Measurements from ENCODE around the gene TRIO. TPM values are rescaled to one million over a fixed set of nuclear protein-coding genes. Genes with fewer than 3 reads are reported as not detected.

Gene TRIO
- polyA plus RNA-seq, 1 of the 3 experiments (the other 2 are of a cell fraction) = 229 TPM

DNA sequence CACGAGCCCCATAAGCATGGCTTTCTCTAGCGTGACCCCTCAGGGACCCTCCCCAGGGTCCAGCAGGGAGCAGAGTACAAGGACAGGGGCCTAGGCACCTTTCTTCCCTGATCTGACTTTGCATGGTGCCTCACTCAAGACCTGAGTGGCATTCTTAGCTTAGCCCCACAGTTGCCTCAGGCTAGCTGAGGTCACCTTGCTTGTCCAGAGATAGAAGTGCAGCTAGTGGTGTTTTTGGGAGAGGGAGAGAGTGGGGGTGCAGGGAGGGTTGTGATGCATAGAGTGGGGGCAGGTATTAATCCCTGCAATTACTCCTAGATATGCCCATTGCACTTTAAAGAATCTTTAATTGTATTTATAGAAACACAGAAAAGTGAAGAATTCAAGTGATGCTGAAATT is 8.4 kb upstream of the TRIO start:
- Histone ChIP-seq H3K27me3 (ENCODE audit: insufficient read depth) (no peaks in the 10 kb centered on the region), H4K20me1 (ENCODE audit: insufficient read depth) (no peaks in the 10 kb centered on the region), H3K36me3 (replicated peaks in 1 of 2; ENCODE audit: control insufficient read depth in 1 of 2, insufficient read depth in 2 of 2, low read length in 1 of 2) (no peaks in the 10 kb centered on the region), H3F3A (replicated peaks; ENCODE audit: insufficient read depth) (peaks cover 4% of the 10 kb centered on the region), H3K79me2 (ENCODE audit: insufficient read depth) (no peaks in the 10 kb centered on the region), H3K9ac (no peak overlapping the region), H3K9me3 (no peaks in the 10 kb centered on the region), H3K4me3 (ENCODE audit: low read depth in 2 of 2, low read length in 1 of 2) (no peak overlapping the region), H2AFZ (ENCODE audit: low read depth) (no peak overlapping the region), H3K9me2 (no peaks in the 10 kb centered on the region), H3K4me1 (ENCODE audit: control insufficient read depth in 1 of 2, insufficient read depth in 2 of 2, low read depth in 1 of 2, low read length in 1 of 2) (no peaks in the 10 kb centered on the region), H3K4me2 (no peak overlapping the region), H3K27ac (ENCODE audit: low read depth in 2 of 2, low read length in 1 of 2) (no peak overlapping the region)
- ChIA-PET POLR2A (no interaction called here), CTCF (interaction anchor here (0.7 to 1.8 kb wide), 2 partner anchors 136 to 263 kb away, joined by 3 to 4 read pairs; no protein-coding TSS in a partner anchor)
- TF ChIP-seq FOXM1 (IDR thresholded peaks at IDR 0.05; ENCODE audit: low read depth) (no peak), POLR2AphosphoS5 (IDR thresholded peaks at IDR 0.05; ENCODE audit: low read depth, low read length) (no peak), YY1 (IDR thresholded peaks at IDR 0.05; ENCODE audit: low read depth) (no peak), RCOR1 (IDR thresholded peaks at IDR 0.05; ENCODE audit: low read length) (no peak), RAD21 (IDR thresholded peaks at IDR 0.05; ENCODE audit: low read length) (no peak), RXRA (IDR thresholded peaks at IDR 0.05; ENCODE audit: borderline replicate concordance, low read depth) (no peak)
- TF ChIP-seq, protein P1, sequence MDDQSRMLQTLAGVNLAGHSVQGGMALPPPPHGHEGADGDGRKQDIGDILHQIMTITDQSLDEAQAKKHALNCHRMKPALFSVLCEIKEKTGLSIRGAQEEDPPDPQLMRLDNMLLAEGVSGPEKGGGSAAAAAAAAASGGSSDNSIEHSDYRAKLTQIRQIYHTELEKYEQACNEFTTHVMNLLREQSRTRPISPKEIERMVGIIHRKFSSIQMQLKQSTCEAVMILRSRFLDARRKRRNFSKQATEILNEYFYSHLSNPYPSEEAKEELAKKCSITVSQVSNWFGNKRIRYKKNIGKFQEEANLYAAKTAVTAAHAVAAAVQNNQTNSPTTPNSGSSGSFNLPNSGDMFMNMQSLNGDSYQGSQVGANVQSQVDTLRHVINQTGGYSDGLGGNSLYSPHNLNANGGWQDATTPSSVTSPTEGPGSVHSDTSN (IDR thresholded peaks at IDR 0.05) = no peak
- no peak for DNase-seq
- 72% methylated on average over 2 of the region's 2 CpGs for WGBS (ENCODE audit: low lambda C conversion rate)

DNA sequence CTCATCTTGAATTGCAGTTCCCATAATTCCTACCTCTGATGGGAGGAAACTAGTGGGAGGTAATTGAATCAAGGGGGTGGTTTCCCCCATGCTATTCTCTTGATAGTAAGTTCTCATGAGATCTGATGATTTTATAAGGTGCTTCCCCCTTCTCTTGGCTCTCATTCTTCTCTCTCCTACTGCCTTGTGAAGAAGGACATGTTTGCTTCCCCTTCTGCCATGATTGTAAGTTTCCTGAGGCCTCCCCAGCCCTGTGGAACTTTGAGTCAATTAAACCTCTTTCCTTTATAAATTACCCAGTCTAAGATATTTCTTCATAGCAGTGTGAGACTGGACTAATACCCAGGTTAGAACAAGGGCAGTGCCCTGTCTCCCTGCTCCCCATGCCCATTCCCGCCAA is 7.5 kb upstream of the TRIO start:
- no peaks in the 10 kb centered on the region for H4K20me1 ChIP-seq (ENCODE audit: insufficient read depth)
- H3K9me3 ChIP-seq = no peaks in the 10 kb centered on the region
- H3K27ac ChIP-seq (ENCODE audit: low read depth in 2 of 2, low read length in 1 of 2) = no peak overlapping the region
- no peaks in the 10 kb centered on the region for H3K9me2 ChIP-seq
- peaks cover 7% of the 10 kb centered on the region for H3F3A ChIP-seq (replicated peaks; ENCODE audit: insufficient read depth)
- no peak overlapping the region for H3K4me3 ChIP-seq (ENCODE audit: low read depth in 2 of 2, low read length in 1 of 2)
- no peaks in the 10 kb centered on the region for H3K79me2 ChIP-seq (ENCODE audit: insufficient read depth)
- no peak overlapping the region for H3K4me2 ChIP-seq
- H3K9ac ChIP-seq = no peak overlapping the region
- ChIA-PET POLR2A (no interaction called here), CTCF (interaction anchor here (1.5 to 1.8 kb wide), 2 partner anchors 20 to 135 kb away, joined by 3 to 4 read pairs; no protein-coding TSS in a partner anchor)
- no peaks in the 10 kb centered on the region for H3K36me3 ChIP-seq (replicated peaks in 1 of 2; ENCODE audit: control insufficient read depth in 1 of 2, insufficient read depth in 2 of 2, low read length in 1 of 2)
- DNase-seq = no peak
- H2AFZ ChIP-seq (ENCODE audit: low read depth) = no peak overlapping the region
- TF ChIP-seq TCF12 (IDR thresholded peaks at IDR 0.05) = no peak
- no peak for TF ChIP-seq RCOR1 (IDR thresholded peaks at IDR 0.05; ENCODE audit: low read length)
- no peak for TF ChIP-seq ELF1 (IDR thresholded peaks at IDR 0.05)
- no peak for TF ChIP-seq SMC3 (IDR thresholded peaks at IDR 0.05; ENCODE audit: low read depth, low read length)
- TF ChIP-seq RAD21 (IDR thresholded peaks at IDR 0.05; ENCODE audit: low read length) = no peak
- no peak for TF ChIP-seq FOXM1 (IDR thresholded peaks at IDR 0.05; ENCODE audit: low read depth)
- TF ChIP-seq, protein P2, sequence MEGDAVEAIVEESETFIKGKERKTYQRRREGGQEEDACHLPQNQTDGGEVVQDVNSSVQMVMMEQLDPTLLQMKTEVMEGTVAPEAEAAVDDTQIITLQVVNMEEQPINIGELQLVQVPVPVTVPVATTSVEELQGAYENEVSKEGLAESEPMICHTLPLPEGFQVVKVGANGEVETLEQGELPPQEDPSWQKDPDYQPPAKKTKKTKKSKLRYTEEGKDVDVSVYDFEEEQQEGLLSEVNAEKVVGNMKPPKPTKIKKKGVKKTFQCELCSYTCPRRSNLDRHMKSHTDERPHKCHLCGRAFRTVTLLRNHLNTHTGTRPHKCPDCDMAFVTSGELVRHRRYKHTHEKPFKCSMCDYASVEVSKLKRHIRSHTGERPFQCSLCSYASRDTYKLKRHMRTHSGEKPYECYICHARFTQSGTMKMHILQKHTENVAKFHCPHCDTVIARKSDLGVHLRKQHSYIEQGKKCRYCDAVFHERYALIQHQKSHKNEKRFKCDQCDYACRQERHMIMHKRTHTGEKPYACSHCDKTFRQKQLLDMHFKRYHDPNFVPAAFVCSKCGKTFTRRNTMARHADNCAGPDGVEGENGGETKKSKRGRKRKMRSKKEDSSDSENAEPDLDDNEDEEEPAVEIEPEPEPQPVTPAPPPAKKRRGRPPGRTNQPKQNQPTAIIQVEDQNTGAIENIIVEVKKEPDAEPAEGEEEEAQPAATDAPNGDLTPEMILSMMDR (IDR thresholded peaks at IDR 0.05) = no peak
- WGBS (ENCODE audit: low lambda C conversion rate) = 94% methylated on average over 1 of the region's 1 CpG
- no peaks in the 10 kb centered on the region for H3K27me3 ChIP-seq (ENCODE audit: insufficient read depth)
- H3K4me1 ChIP-seq (ENCODE audit: control insufficient read depth in 1 of 2, insufficient read depth in 2 of 2, low read depth in 1 of 2, low read length in 1 of 2) = no peaks in the 10 kb centered on the region; a peak in 1 of 4 replicates
